Gastroesophageal sphincter (tissue), 4 donors: ENCODE measurements around the gene KRT1. TPM values are rescaled to one million over a fixed set of nuclear protein-coding genes. Genes with fewer than 3 reads are reported as not detected.

Source experiments
- ATAC-seq: fragments of 150-250 bp; one replicate; pipeline ENCODE4 v1.9.1; 2016; ENCODE audit warnings: mild to moderate bottlenecking, moderate library complexity
- H3K27ac ChIP-seq, 4 donors: fragments of 200-600 bp; sonication (generic) in 3 of 4; 1 replicate in 3 of 4; 2 replicates in 1 of 4; pipeline ENCODE4 v1.5.1; 2016 to 2019
- H3K27me3 ChIP-seq: fragments of 200-600 bp; sonication (generic); one replicate; pipeline ENCODE4 v1.5.1; 2019
- H3K36me3 ChIP-seq, 2 donors: fragments of 200-600 bp; sonication (generic); one replicate each; pipeline ENCODE4 v1.5.1; 2019; ENCODE audit warnings: control low read depth in 1 of 2
- H3K4me1 ChIP-seq, 3 donors: fragments of 200-600 bp; sonication (generic); 1 replicate in 2 of 3; 2 replicates in 1 of 3; pipeline ENCODE4 v1.5.1; 2016 to 2019; ENCODE audit warnings: control low read depth in 2 of 3
- H3K4me3 ChIP-seq, 2 donors: fragments of 200-600 bp; sonication (generic); one replicate each; pipeline ENCODE4 v1.5.1; 2019; ENCODE audit warnings: mild to moderate bottlenecking in 1 of 2, moderate library complexity in 1 of 2
- H3K9me3 ChIP-seq, 3 donors: fragments of 200-600 bp; sonication (generic); one replicate each; pipeline ENCODE4 v1.5.1; 2017 to 2019; ENCODE audit warnings: control low read depth in 2 of 3
- EP300 ChIP-seq: sonication (generic); formaldehyde crosslinking; IDR thresholded peaks from one replicate; pipeline ENCODE4 v1.6.1; 2017; ENCODE audit warnings: antibody characterized with exemption, mild to moderate bottlenecking
- POLR2A ChIP-seq, 2 donors: fragments of 450-650 bp; IDR thresholded peaks; one replicate each; pipeline ENCODE4 v1.6.1; 2017; ENCODE audit warnings: antibody characterized with exemption in 2 of 2, mild to moderate bottlenecking in 2 of 2, moderate library complexity in 1 of 2
- POLR2AphosphoS5 ChIP-seq: sonication (generic); formaldehyde crosslinking; IDR thresholded peaks from one replicate; pipeline ENCODE4 v1.6.1; 2017; ENCODE audit warnings: antibody characterized with exemption
- WGBS, 2 donors: methylation state at CpG; one replicate each; pipeline ENCODE4 v1.1.5; 2018; ENCODE audit warnings: low coverage in 1 of 2; 5-methylcytosine and 5-hydroxymethylcytosine counted together
- total RNA-seq, 4 donors: library from RNA; depleted of rRNA; stranded (reverse); fragments of >200 nt; gene quantifications; one replicate each; pipeline ENCODE4 v1.1.0, GENCODE V29; 2016
- TF ChIP-seq, protein P1 (sequence below), 4 experiments: fragments of 200-600 bp in 2 of 4; fragments of 450-650 bp in 2 of 4; sonication (generic) in 1 of 4; IDR thresholded peaks; one replicate each; pipeline ENCODE4 v1.5.1; 2017 to 2019; ENCODE audit warnings: antibody characterized with exemption in 4 of 4, mild to moderate bottlenecking in 2 of 4, moderate library complexity in 2 of 4

KRT1 gene
- total RNA-seq, 4 donors from 2014 or later, result not detected

- 70% methylated on average over 3 of the region's 4 CpGs; no CpG with 5 or more reads in 1 of the 2 donors for WGBS, 2 donors
- Histone ChIP-seq H3K27ac (no peak overlapping the region), H3K27me3 (no peaks in the 10 kb centered on the region), H3K4me1 (peaks cover 0 to 14% (median 0%) of the 10 kb centered on the region in 3 donors), H3K36me3 (no peaks in the 10 kb centered on the region), H3K4me3 (no peak overlapping the region), H3K9me3 (no peaks in the 10 kb centered on the region)
- no peak for ATAC-seq
- TF ChIP-seq, protein P1, sequence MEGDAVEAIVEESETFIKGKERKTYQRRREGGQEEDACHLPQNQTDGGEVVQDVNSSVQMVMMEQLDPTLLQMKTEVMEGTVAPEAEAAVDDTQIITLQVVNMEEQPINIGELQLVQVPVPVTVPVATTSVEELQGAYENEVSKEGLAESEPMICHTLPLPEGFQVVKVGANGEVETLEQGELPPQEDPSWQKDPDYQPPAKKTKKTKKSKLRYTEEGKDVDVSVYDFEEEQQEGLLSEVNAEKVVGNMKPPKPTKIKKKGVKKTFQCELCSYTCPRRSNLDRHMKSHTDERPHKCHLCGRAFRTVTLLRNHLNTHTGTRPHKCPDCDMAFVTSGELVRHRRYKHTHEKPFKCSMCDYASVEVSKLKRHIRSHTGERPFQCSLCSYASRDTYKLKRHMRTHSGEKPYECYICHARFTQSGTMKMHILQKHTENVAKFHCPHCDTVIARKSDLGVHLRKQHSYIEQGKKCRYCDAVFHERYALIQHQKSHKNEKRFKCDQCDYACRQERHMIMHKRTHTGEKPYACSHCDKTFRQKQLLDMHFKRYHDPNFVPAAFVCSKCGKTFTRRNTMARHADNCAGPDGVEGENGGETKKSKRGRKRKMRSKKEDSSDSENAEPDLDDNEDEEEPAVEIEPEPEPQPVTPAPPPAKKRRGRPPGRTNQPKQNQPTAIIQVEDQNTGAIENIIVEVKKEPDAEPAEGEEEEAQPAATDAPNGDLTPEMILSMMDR (IDR thresholded peaks at IDR 0.05), result no peak
- TF ChIP-seq POLR2A (IDR thresholded peaks at IDR 0.05) (no peak), EP300 (no peak), POLR2AphosphoS5 (no peak)
Observed at GRCh38 chr12:52632656-52633055, 47.6 kb downstream of the KRT1 start.

DNA sequence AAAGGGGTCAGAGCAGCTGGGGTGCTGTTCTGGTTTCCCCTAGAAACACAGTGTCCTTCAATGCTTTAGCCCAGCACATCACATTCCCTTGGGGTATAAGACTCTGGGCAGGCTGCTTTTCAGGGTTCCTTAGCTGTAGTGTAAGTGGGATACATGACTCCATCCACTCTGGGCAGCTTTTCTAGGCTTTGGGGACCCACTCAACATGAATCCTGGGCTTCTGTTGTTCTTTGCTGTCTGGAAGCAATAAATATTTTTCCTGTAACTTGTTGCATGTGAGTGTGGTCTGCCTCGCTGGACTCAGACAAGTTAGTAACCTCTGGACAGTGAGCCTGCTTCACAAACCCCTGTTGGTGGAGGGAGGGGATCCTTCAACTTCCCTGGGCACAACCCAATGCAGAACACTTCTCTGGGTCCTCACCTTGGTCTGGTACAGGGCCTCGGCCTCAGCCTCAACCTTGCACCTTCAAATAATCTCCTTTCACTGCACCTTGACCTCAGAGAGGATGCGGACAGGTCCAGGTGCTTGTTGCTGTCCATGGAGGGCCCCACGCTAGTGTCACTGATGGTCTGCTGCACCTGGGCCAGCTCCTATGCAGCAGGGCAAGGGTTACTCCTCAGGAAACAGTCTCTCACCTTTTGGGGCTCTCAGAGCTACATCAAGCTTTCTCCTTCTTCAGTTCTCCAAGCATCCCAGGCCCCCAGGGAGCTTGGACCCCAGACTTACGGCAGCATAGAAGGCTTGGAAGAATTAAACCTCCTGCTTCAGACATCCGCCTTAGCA lies 48.3 kb downstream of the KRT1 start:
- Histone ChIP-seq H3K36me3 (no peaks in the 10 kb centered on the region), H3K27me3 (no peaks in the 10 kb centered on the region), H3K4me1 (peaks cover 0 to 14% (median 0%) of the 10 kb centered on the region in 3 donors), H3K4me3 (no peak overlapping the region), H3K27ac (no peak overlapping the region), H3K9me3 (no peaks in the 10 kb centered on the region)
- ATAC-seq, result no peak
- WGBS, 2 donors, result 69% methylated on average over 2 of the region's 6 CpGs; no CpG with 5 or more reads in 1 of the 2 donors
- no peak for TF ChIP-seq POLR2AphosphoS5
- TF ChIP-seq, protein P1 (IDR thresholded peaks at IDR 0.05), result no peak
- no peak for TF ChIP-seq POLR2A (IDR thresholded peaks at IDR 0.05)
- TF ChIP-seq EP300, result no peak

DNA sequence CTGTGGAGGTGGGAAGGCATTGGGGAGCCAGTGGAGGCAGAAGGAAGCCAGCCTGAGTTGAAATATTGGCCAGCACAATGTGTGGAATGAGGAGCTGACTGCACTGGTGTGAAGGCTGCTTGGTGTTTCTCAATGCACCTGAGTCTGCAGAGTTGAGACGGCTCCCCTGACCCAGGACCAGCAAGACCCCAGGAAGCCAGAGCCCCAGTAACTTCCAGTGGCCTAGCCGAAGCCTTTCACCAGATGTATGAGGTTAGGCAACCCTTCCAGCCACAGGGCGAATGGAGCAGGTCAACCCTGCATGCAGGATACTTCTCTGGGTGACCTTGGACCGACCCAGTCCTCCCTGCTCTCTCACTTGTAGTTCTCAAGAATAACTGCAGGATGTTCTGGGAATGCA lies 48.9 kb downstream of the KRT1 start:
- Histone ChIP-seq H3K4me1 (peaks cover 0 to 14% (median 0%) of the 10 kb centered on the region in 3 donors), H3K27me3 (no peaks in the 10 kb centered on the region), H3K9me3 (no peaks in the 10 kb centered on the region), H3K27ac (no peak overlapping the region), H3K4me3 (no peak overlapping the region), H3K36me3 (no peaks in the 10 kb centered on the region)
- WGBS, 2 donors, result 65 to 74% methylated on average over 2 of the region's 4 CpGs
- no peak for ATAC-seq
- TF ChIP-seq, protein P1 (IDR thresholded peaks at IDR 0.05), result no peak
- TF ChIP-seq POLR2A (IDR thresholded peaks at IDR 0.05) (no peak), POLR2AphosphoS5 (no peak), EP300 (no peak)

DNA sequence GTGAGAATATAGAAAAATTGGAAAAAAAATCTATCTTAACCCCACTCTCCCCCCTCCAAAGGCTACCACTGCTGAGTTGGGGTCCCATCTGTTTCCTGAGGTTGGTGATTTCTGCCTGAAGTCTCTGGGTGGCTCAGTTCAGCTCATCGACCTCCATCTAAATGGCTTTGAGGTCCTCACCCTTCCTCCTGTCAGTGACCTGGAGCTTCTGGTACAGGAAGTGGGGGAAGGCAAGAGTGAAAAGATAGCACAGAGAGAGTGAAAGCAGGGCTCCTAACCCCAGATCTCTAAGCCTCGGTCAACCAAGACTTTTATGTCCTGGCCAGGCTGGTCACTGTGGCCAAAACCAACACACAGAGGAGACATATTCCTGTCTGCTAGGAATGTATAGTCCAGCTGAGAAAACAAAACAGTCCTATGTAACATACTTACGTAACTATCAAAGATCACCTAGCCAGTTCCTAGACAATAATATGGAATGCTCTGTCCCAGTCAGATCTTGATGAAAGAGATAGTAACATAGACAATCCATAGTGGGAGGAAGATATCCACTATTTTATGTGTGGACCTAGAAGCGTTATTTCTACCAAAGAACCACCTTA lies 49.5 kb downstream of the KRT1 start:
- no peak for ATAC-seq
- Histone ChIP-seq H3K9me3 (no peaks in the 10 kb centered on the region), H3K4me3 (no peak overlapping the region), H3K27me3 (no peaks in the 10 kb centered on the region), H3K4me1 (peaks cover 0 to 8% (median 0%) of the 10 kb centered on the region in 3 donors), H3K36me3 (no peaks in the 10 kb centered on the region), H3K27ac (no peak overlapping the region)
- TF ChIP-seq POLR2A (IDR thresholded peaks at IDR 0.05), result no peak
- no peak for TF ChIP-seq EP300
- no peak for TF ChIP-seq POLR2AphosphoS5
- TF ChIP-seq, protein P1 (IDR thresholded peaks at IDR 0.05), result no peak
- 65 to 91% methylated on average over 2 to 3 of the region's 4 CpGs for WGBS, 2 donors
